ENCODE measurements around the gene MYO1F. TPM values are rescaled to one million over a fixed set of nuclear protein-coding genes. Genes with fewer than 3 reads are reported as not detected.

The MYO1F gene
- total RNA-seq, 1 experiment from 2014 or later: not detected

DNA sequence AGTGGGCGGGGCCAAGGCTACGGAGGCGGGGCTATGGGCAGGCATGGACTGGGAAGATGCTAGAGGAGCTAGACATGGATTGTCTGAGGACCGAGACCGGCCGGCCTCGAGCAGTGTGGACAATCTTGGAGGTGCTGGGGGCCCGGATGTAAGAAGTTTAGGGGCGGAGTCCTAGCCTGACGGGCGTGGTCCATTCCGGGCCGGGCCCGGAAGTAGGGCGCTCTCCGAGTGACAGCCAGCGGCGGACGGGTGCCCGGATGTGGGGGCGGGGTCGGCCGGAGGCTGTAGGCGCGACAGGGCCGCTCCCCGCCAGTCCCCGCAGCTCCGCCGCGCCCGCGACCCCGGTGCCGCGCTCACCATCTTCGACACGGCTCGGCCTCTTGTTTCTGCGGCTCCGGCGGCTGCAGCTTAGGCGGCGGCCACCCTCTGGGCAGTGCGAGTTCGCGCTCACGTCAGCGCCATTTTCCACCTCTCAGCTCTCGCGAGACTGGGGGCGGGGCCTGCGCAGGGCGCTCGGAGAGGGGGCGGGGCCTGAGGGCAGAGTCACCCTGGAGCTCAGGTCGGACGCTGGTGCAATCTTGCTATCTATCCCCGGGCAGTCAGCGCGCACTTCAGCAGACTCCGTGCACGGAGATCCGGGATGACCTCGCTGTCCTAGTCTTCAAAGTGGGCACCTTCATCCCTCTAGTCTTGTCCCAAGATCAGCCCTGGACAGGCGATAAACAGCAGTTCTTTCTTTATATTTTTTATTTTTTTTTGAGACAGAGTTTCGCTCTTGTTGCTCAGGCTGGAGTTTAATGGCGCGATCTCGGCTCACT is 63.3 kb downstream of the MYO1F start, which contains the start of gene ZNF414:
Gene ZNF414 (minus strand): TSS at position 481 of the 818 bp plus-strand sequence. CDS start 121 bp downstream, at position 360.
- TSS peak; percentile 83 for BruUV-seq (replicated peaks)
- Mint-ChIP-seq H3K36me3 (ENCODE audit: insufficient read depth, unreplicated experiment) (peaks cover 18% of the 10 kb centered on the region), H3K27ac (ENCODE audit: unreplicated experiment) (peak within 1 kb of the TSS; percentile 95), H3K4me1 (ENCODE audit: low read depth, unreplicated experiment) (no peaks in the 10 kb centered on the region), H3K27me3 (ENCODE audit: unreplicated experiment) (peaks cover 22% of the 10 kb centered on the region), H3K9me3 (ENCODE audit: low read depth, unreplicated experiment) (no peaks in the 10 kb centered on the region), H3K4me3 (ENCODE audit: low read depth, unreplicated experiment) (peak within 1 kb of the TSS; percentile 97)
- CTCF ChIA-PET: interaction anchor here (0.7 to 1.6 kb wide), 8 partner anchors 8 to 629 kb away, joined by 3 to 7 read pairs (median 3); partner anchors contain the start of gene ANGPTL4
- TF ChIP-seq, protein P1, sequence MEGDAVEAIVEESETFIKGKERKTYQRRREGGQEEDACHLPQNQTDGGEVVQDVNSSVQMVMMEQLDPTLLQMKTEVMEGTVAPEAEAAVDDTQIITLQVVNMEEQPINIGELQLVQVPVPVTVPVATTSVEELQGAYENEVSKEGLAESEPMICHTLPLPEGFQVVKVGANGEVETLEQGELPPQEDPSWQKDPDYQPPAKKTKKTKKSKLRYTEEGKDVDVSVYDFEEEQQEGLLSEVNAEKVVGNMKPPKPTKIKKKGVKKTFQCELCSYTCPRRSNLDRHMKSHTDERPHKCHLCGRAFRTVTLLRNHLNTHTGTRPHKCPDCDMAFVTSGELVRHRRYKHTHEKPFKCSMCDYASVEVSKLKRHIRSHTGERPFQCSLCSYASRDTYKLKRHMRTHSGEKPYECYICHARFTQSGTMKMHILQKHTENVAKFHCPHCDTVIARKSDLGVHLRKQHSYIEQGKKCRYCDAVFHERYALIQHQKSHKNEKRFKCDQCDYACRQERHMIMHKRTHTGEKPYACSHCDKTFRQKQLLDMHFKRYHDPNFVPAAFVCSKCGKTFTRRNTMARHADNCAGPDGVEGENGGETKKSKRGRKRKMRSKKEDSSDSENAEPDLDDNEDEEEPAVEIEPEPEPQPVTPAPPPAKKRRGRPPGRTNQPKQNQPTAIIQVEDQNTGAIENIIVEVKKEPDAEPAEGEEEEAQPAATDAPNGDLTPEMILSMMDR (IDR thresholded peaks at IDR 0.05; ENCODE audit: unreplicated experiment): no peak
- DNase-seq: peak; percentile 93
- intact Hi-C loops (cut with micrococcal nuclease; ENCODE audit: unreplicated experiment): no loop called here

GRCh38 chr19:8513036-8513686 is 64.1 kb downstream of the MYO1F start:
- BruUV-seq (replicated peaks): no TSS peak
- no peaks in the 10 kb centered on the region for H3K4me1 Mint-ChIP-seq (ENCODE audit: low read depth, unreplicated experiment)
- H3K9me3 Mint-ChIP-seq (ENCODE audit: low read depth, unreplicated experiment): no peaks in the 10 kb centered on the region
- H3K36me3 Mint-ChIP-seq (ENCODE audit: insufficient read depth, unreplicated experiment): peaks cover 18% of the 10 kb centered on the region
- CTCF ChIA-PET: interaction anchor here (0.7 to 1.6 kb wide), 7 partner anchors 8 to 159 kb away, joined by 3 to 7 read pairs (median 3); partner anchors contain the start of gene ANGPTL4
- no peak for DNase-seq
- H3K27ac Mint-ChIP-seq (ENCODE audit: unreplicated experiment): peak overlapping the region; percentile 95
- TF ChIP-seq, protein P1 (IDR thresholded peaks at IDR 0.05; ENCODE audit: unreplicated experiment): no peak
- peaks cover 15% of the 10 kb centered on the region for H3K27me3 Mint-ChIP-seq (ENCODE audit: unreplicated experiment)
- intact Hi-C loops (cut with micrococcal nuclease; ENCODE audit: unreplicated experiment): no loop called here
- peak overlapping the region; percentile 97 for H3K4me3 Mint-ChIP-seq (ENCODE audit: low read depth, unreplicated experiment)

DNA sequence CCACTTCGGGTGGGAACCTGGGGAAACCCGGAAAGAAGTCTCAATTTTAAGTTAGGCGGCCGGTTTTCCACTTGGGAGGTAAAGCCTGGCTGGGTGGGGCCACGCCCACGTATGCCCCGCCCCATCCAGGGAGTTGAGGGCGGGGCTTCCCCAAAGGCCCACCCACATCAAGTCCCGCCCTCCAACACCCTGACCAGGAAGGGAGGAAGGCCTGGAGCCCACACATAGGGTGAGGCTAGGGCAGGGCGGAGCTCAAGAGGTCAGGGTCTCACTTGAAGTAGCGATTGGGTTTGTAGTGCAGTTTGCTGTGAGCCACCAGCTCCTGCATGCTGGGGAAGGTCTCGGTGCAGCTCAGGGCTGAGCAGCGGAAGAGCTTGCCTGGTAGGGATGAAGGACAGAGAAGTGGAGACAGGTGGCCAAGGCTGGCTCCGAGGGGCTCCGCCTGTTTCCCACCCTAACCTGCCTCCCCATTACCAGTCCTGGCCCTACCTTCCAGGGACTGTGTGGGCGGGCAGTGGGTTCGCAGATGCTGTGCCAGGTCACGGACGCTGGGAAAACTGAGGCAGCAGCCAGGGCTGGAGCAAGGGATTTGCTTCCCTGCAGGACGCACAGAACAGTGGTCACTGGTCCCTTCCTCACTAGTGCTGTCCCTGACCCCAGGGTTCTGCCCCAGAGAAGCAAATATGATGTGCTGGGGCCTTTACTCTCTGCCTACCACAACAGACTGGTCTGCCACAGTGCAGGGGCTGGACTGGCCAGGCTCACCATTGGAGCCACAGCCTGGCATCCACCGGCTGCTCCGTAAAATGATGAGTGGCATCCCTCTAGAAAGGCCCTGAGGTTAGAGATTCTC is 64.9 kb downstream of the MYO1F start:
- peak; percentile 16 for DNase-seq
- H3K4me1 Mint-ChIP-seq (ENCODE audit: low read depth, unreplicated experiment): no peaks in the 10 kb centered on the region
- BruUV-seq (replicated peaks): no TSS peak
- TF ChIP-seq, protein P1 (IDR thresholded peaks at IDR 0.05; ENCODE audit: unreplicated experiment): no peak
- peaks cover 6% of the 10 kb centered on the region for H3K27me3 Mint-ChIP-seq (ENCODE audit: unreplicated experiment)
- peaks cover 20% of the 10 kb centered on the region for H3K36me3 Mint-ChIP-seq (ENCODE audit: insufficient read depth, unreplicated experiment)
- intact Hi-C loops (cut with micrococcal nuclease; ENCODE audit: unreplicated experiment): no loop called here
- H3K4me3 Mint-ChIP-seq (ENCODE audit: low read depth, unreplicated experiment): peak overlapping the region; percentile 97
- CTCF ChIA-PET: interaction anchor here (0.5 kb wide), 1 partner anchor 193 kb away, joined by 4 read pairs; no protein-coding TSS in a partner anchor
- H3K9me3 Mint-ChIP-seq (ENCODE audit: low read depth, unreplicated experiment): no peaks in the 10 kb centered on the region
- H3K27ac Mint-ChIP-seq (ENCODE audit: unreplicated experiment): no peak overlapping the region

DNA sequence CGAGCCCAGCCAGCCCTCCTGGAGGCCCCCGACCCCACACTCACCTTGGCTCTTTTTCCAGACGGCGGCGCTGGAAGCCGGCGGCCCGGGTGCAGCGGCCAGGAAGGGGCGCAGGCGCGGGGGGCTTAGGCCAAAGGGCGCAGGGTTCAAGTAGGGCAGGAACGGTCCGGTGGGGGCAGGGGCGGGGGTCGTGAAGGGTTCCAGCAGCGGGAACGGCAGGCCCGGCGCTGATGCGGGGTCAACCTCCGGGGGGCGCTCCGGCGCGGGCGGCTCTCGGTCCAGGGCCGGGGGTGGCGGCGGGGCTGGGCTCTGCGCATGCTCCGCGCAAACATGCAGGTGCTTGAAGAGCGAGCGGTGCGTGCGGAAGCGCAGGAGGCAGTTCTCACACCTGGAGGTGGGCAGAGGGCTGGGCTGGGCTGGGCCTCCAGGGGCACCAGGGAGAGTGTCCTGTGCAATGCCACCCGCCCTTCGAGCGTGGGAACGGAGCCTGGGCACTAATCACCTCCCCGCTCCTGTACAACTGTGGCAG is 65.6 kb downstream of the MYO1F start:
- H3K4me3 Mint-ChIP-seq (ENCODE audit: low read depth, unreplicated experiment): no peak overlapping the region
- H3K9me3 Mint-ChIP-seq (ENCODE audit: low read depth, unreplicated experiment): no peaks in the 10 kb centered on the region
- H3K27ac Mint-ChIP-seq (ENCODE audit: unreplicated experiment): no peak overlapping the region
- intact Hi-C loops (cut with micrococcal nuclease; ENCODE audit: unreplicated experiment): no loop called here
- no peak for DNase-seq
- no TSS peak for BruUV-seq (replicated peaks)
- CTCF ChIA-PET: interaction anchor here (0.5 kb wide), 1 partner anchor 193 kb away, joined by 4 read pairs; no protein-coding TSS in a partner anchor
- peaks cover 24% of the 10 kb centered on the region for H3K36me3 Mint-ChIP-seq (ENCODE audit: insufficient read depth, unreplicated experiment)
- TF ChIP-seq, protein P1 (IDR thresholded peaks at IDR 0.05; ENCODE audit: unreplicated experiment): no peak
- H3K27me3 Mint-ChIP-seq (ENCODE audit: unreplicated experiment): no peaks in the 10 kb centered on the region
- H3K4me1 Mint-ChIP-seq (ENCODE audit: low read depth, unreplicated experiment): no peaks in the 10 kb centered on the region

All from Calu3 (cell line).